DMS53 (cell line): Measurements from ENCODE around the gene IFI16.
"Not testable (repeated sequence)": the region's sequence is repeated elsewhere in the genome, so short reads cannot be mapped to it uniquely, and the experiment has no call there.

Source experiments
- DNase-seq: peaks from one replicate; lab custom pipeline; 2025; lab: John Stamatoyannopoulos, UW

Gene IFI16

DNA sequence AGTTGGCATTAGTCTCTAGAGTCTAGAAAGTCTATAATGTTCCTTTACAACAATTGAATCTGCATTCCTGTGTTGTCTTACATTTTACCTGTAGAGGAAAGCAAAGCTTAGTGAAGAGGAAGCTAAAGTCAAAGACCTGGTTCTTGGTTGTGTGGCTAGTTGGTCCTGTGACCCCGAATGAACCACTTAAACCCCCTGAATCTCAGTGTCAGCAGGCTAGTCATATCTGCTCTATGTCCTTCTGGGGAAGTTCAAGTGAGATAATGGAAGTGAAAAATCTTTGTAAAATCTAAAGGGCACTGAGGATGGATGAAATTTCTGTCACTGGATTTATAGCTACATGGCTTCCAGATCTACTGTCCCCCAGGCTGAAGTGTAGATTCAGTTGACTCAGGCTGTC lies 90.9 kb downstream of the IFI16 start:
- DNase-seq: no peak

GRCh38 chr1:159103021-159103420 lies 93.3 kb downstream of the IFI16 start:
- DNase-seq: not testable (repeated sequence)
